ENCODE data around the gene DEDD2. TPM values are rescaled to one million over a fixed set of nuclear protein-coding genes. Genes with fewer than 3 reads are reported as not detected.

The DEDD2 gene
- polyA plus RNA-seq, 3 donors = 125 to 141 (median 133) TPM

DNA sequence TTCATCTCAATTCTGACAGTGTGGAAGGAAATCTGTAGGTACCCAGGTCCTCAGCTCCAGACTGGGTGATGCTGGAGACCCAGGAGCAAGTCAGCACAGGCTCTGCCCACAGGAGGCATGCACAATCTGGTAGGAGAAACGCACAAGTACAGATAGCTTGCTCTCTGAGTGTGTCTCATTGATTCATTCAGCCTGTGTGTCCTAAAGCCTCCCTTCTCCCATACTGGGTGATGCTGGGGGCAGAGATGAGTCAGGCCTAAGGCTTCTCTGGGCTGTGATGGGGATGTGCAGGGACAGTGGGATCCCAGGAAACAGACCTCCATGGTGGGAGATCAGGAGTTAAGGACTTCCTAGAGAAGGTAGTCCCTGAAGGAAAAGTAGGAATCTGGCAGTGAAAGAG lies 9.4 kb upstream of the DEDD2 start:
- Histone ChIP-seq H3K79me2 (ENCODE audit: insufficient read depth, low read length) (peaks cover 45% of the 10 kb centered on the region), H3K27me3 (ENCODE audit: control insufficient read depth in 2 of 2, insufficient read depth in 2 of 2, low read length in 2 of 2) (no peaks in the 10 kb centered on the region), H3K27ac (ENCODE audit: low read depth in 1 of 2, low read length in 2 of 2) (peak overlapping the region in 1 of 2 donors; percentile 36), H3K36me3 (replicated peaks in 1 of 2; ENCODE audit: control insufficient read depth in 1 of 2, insufficient read depth in 2 of 2, low read length in 2 of 2) (peaks cover 70 to 78% of the 10 kb centered on the region in 2 donors), H3K9me3 (replicated peaks in 1 of 2; ENCODE audit: control insufficient read depth in 1 of 2, insufficient read depth in 1 of 2, low read length in 2 of 2) (no peaks in the 10 kb centered on the region), H2AFZ (ENCODE audit: insufficient read depth, low read depth, low read length, poor library complexity, severe bottlenecking) (no peak overlapping the region), H3K4me2 (replicated peaks; ENCODE audit: extremely low read depth, low read length, poor library complexity, severe bottlenecking) (no peak overlapping the region), H3K4me1 (ENCODE audit: control insufficient read depth in 1 of 2, insufficient read depth in 2 of 2, low read length in 2 of 2) (peaks cover under 1% of the 10 kb centered on the region in 2 donors), H3K4me3 (replicated peaks in 1 of 3; ENCODE audit: low read depth in 2 of 3, low read length in 3 of 3) (no peak overlapping the region), H3K9ac (ENCODE audit: insufficient read depth, low read length, poor library complexity, severe bottlenecking) (no peak overlapping the region), H4K20me1 (ENCODE audit: insufficient read depth, low read length) (peaks cover 83% of the 10 kb centered on the region)
- no peak for DNase-seq
- no peaks in the 10 kb centered on the region for H3K9me3 Mint-ChIP-seq
- TF ChIP-seq, protein P1, sequence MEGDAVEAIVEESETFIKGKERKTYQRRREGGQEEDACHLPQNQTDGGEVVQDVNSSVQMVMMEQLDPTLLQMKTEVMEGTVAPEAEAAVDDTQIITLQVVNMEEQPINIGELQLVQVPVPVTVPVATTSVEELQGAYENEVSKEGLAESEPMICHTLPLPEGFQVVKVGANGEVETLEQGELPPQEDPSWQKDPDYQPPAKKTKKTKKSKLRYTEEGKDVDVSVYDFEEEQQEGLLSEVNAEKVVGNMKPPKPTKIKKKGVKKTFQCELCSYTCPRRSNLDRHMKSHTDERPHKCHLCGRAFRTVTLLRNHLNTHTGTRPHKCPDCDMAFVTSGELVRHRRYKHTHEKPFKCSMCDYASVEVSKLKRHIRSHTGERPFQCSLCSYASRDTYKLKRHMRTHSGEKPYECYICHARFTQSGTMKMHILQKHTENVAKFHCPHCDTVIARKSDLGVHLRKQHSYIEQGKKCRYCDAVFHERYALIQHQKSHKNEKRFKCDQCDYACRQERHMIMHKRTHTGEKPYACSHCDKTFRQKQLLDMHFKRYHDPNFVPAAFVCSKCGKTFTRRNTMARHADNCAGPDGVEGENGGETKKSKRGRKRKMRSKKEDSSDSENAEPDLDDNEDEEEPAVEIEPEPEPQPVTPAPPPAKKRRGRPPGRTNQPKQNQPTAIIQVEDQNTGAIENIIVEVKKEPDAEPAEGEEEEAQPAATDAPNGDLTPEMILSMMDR (IDR thresholded peaks at IDR 0.05) = no peak
- no peak overlapping the region for H3K4me3 Mint-ChIP-seq
- intact Hi-C loops (cut with micrococcal nuclease) = no loop called here
- H3K4me1 Mint-ChIP-seq = peaks cover 21% of the 10 kb centered on the region
- peaks cover 68 to 81% of the 10 kb centered on the region in 2 donors for H3K36me3 Mint-ChIP-seq
- no CpG with 5 or more reads among the region's 1 CpG for WGBS (ENCODE audit: insufficient coverage)
- H3K27ac Mint-ChIP-seq = peak overlapping the region in 1 of 7 donors; percentile 29
- H3K27me3 Mint-ChIP-seq (ENCODE audit: low read depth in 3 of 3) = no peaks in the 10 kb centered on the region

DNA sequence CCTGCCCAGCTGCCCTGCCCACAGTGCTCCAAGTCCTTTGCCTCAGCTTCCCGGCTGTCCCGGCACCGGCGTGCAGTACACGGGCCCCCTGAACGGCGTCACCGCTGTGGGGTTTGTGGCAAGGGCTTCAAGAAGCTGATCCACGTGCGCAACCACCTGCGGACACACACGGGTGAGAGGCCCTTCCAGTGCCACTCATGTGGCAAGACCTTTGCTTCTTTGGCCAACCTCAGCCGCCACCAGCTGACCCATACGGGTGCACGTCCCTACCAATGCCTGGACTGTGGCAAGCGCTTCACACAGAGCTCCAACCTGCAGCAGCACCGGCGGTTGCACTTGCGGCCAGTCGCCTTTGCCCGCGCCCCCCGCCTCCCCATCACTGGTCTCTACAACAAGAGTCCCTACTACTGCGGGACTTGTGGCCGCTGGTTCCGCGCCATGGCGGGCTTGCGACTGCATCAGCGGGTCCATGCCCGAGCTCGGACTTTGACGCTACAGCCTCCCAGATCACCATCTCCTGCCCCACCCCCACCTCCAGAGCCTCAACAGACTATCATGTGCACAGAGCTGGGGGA lies 8.3 kb upstream of the DEDD2 start:
- H2AFZ ChIP-seq (ENCODE audit: insufficient read depth, low read depth, low read length, poor library complexity, severe bottlenecking) = no peak overlapping the region
- intact Hi-C loops (cut with micrococcal nuclease) = no loop called here
- no peak overlapping the region for H3K4me3 ChIP-seq (replicated peaks in 1 of 3; ENCODE audit: low read depth in 2 of 3, low read length in 3 of 3)
- peaks cover 79% of the 10 kb centered on the region for H4K20me1 ChIP-seq (ENCODE audit: insufficient read depth, low read length)
- H3K36me3 ChIP-seq (replicated peaks in 1 of 2; ENCODE audit: control insufficient read depth in 1 of 2, insufficient read depth in 2 of 2, low read length in 2 of 2) = peaks cover 59 to 67% of the 10 kb centered on the region in 2 donors
- H3K4me2 ChIP-seq (replicated peaks; ENCODE audit: extremely low read depth, low read length, poor library complexity, severe bottlenecking) = no peak overlapping the region
- no peaks in the 10 kb centered on the region for H3K9me3 ChIP-seq (replicated peaks in 1 of 2; ENCODE audit: control insufficient read depth in 1 of 2, insufficient read depth in 1 of 2, low read length in 2 of 2)
- DNase-seq = no peak
- peaks cover 0 to under 1% (median 0%) of the 10 kb centered on the region in 7 donors for H3K9me3 Mint-ChIP-seq
- H3K27me3 ChIP-seq (ENCODE audit: control insufficient read depth in 2 of 2, insufficient read depth in 2 of 2, low read length in 2 of 2) = no peaks in the 10 kb centered on the region
- peak overlapping the region in 1 of 2 donors; percentile 24 for H3K4me3 Mint-ChIP-seq
- H3K4me1 Mint-ChIP-seq = peaks cover 26% of the 10 kb centered on the region
- H3K79me2 ChIP-seq (ENCODE audit: insufficient read depth, low read length) = peaks cover 49% of the 10 kb centered on the region
- peaks cover 58 to 70% of the 10 kb centered on the region in 2 donors for H3K36me3 Mint-ChIP-seq
- peaks cover 11% of the 10 kb centered on the region in 2 donors for H3K4me1 ChIP-seq (ENCODE audit: control insufficient read depth in 1 of 2, insufficient read depth in 2 of 2, low read length in 2 of 2)
- no peak overlapping the region for H3K27ac Mint-ChIP-seq
- no peak overlapping the region for H3K27ac ChIP-seq (ENCODE audit: low read depth in 1 of 2, low read length in 2 of 2)
- WGBS (ENCODE audit: insufficient coverage) = 97% methylated on average over 32 of the region's 33 CpGs
- no peaks in the 10 kb centered on the region for H3K27me3 Mint-ChIP-seq (ENCODE audit: low read depth in 3 of 3)
- TF ChIP-seq, protein P1 (IDR thresholded peaks at IDR 0.05) = no peak
- H3K9ac ChIP-seq (ENCODE audit: insufficient read depth, low read length, poor library complexity, severe bottlenecking) = no peak overlapping the region
